ENCODE measurements around the gene ARFGAP3.

ARFGAP3 gene

DNA sequence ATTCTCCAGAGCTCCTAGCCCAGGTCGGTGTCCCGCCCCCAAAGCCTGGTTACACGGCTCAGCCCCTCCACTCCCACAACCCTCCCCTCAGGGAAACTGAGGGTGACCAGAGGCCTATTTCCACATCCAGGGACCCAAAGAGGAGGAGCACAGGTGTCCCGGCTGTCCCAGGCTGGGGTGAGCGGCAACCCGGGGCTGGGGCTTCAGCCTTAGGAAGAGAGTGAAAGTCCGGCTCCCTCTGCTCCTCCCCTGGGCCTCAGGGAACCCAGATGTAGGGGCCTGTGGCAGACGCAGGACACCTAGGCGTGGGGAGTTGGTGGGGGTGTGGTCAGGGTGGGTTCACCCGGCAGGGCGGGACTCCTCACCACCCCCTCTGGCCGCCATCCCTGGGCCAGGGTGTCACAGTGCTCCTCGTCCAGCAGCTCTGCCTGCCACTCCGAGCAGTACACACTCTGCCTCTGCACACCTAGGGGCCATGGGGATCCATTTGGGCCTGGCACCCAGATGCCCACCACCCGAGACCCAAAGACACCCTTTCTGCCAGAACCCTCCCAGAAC, 63.1 kb downstream of the ARFGAP3 start:
- no peaks in the 10 kb centered on the region for H3K9me2 ChIP-seq (replicated peaks; ENCODE audit: insufficient read depth, low read length)
- H3K9ac ChIP-seq (ENCODE audit: low read length), result no peak overlapping the region
- no peaks in the 10 kb centered on the region for H3K9me3 ChIP-seq (replicated peaks; ENCODE audit: insufficient read depth, low read length)
- no peaks in the 10 kb centered on the region for H4K20me1 ChIP-seq (ENCODE audit: insufficient read depth, low read length)
- DNase-seq, result no peak
- H2AFZ ChIP-seq (ENCODE audit: low read length), result no peak overlapping the region
- H3K79me2 ChIP-seq (ENCODE audit: low read length), result no peaks in the 10 kb centered on the region
- no peaks in the 10 kb centered on the region for H3K27me3 ChIP-seq (replicated peaks; ENCODE audit: insufficient read depth, low read length)
- H3K36me3 ChIP-seq (replicated peaks; ENCODE audit: insufficient read depth, low read length), result no peaks in the 10 kb centered on the region
- H3K4me1 ChIP-seq (ENCODE audit: low read length), result no peaks in the 10 kb centered on the region
- H3K4me2 ChIP-seq (ENCODE audit: low read depth, low read length), result no peak overlapping the region
- H3F3A ChIP-seq (ENCODE audit: insufficient read depth, low read length), result no peaks in the 10 kb centered on the region
- no peak overlapping the region for H3K4me3 ChIP-seq (ENCODE audit: low read length)
- no peak for TF ChIP-seq EZH2phosphoT487 (IDR thresholded peaks at IDR 0.05; ENCODE audit: low read length)
- no peak for TF ChIP-seq EZH2 (optimal IDR thresholded peaks at IDR 0.05; ENCODE audit: low read depth, low read length)
- TF ChIP-seq, protein P1, sequence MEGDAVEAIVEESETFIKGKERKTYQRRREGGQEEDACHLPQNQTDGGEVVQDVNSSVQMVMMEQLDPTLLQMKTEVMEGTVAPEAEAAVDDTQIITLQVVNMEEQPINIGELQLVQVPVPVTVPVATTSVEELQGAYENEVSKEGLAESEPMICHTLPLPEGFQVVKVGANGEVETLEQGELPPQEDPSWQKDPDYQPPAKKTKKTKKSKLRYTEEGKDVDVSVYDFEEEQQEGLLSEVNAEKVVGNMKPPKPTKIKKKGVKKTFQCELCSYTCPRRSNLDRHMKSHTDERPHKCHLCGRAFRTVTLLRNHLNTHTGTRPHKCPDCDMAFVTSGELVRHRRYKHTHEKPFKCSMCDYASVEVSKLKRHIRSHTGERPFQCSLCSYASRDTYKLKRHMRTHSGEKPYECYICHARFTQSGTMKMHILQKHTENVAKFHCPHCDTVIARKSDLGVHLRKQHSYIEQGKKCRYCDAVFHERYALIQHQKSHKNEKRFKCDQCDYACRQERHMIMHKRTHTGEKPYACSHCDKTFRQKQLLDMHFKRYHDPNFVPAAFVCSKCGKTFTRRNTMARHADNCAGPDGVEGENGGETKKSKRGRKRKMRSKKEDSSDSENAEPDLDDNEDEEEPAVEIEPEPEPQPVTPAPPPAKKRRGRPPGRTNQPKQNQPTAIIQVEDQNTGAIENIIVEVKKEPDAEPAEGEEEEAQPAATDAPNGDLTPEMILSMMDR (IDR thresholded peaks at IDR 0.05; ENCODE audit: low read length), result no peak
- H3K27ac ChIP-seq (ENCODE audit: low read length), result no peak overlapping the region

DNA sequence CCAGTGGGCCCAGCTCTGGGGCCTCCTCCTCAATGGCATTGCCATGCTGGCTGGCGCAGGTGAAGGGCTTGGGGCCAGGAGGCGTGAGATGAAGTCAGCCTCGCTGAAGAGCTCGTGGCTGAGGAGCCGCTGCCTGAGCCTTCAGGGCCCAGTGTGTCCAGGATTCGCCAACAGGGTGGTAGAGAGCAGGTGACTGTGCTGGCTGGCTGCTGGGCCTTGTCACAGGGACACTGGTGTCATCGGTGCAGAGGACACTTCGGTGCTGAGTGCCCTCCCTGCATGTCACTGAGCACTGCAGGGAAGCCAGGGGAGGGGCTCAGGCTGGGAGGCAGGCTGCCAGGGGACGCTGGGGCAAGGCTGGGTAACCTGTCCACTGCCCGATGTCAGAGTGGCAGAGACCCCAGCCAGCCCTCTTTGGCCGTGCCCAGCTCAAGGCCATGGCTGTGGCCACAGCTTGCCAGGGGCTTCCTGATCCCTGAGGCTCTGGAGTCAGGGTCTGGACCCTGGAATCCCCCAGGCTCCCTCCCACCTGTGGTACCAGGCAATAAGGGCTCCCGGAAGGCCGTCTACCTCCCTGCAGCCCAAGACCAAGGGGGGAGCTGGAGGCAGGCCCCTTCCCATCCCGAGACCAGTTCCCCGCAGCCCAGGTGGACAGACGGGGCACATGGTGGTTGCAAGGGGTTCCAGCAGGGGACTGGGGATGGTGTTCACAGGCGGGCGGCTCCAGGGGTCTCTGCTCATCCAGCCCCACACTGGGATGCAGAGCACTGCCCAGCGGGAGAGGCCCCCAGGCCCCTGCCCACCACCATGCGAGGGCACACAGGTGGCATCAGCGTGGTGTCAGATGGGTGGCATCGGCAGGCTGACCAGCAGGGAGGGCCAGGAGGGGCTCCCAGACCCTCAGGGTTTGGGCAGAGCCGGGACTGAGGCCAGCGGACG, 63.9 kb downstream of the ARFGAP3 start:
- Histone ChIP-seq H3K4me3 (ENCODE audit: low read length) (no peak overlapping the region), H3K27ac (ENCODE audit: low read length) (no peak overlapping the region), H3K9me2 (replicated peaks; ENCODE audit: insufficient read depth, low read length) (no peaks in the 10 kb centered on the region), H2AFZ (ENCODE audit: low read length) (no peak overlapping the region), H3K4me2 (ENCODE audit: low read depth, low read length) (no peak overlapping the region), H3K4me1 (ENCODE audit: low read length) (no peaks in the 10 kb centered on the region), H3K9ac (ENCODE audit: low read length) (no peak overlapping the region), H3K27me3 (replicated peaks; ENCODE audit: insufficient read depth, low read length) (no peaks in the 10 kb centered on the region), H3K79me2 (ENCODE audit: low read length) (no peaks in the 10 kb centered on the region), H4K20me1 (ENCODE audit: insufficient read depth, low read length) (no peaks in the 10 kb centered on the region), H3K9me3 (replicated peaks; ENCODE audit: insufficient read depth, low read length) (no peaks in the 10 kb centered on the region), H3K36me3 (replicated peaks; ENCODE audit: insufficient read depth, low read length) (no peaks in the 10 kb centered on the region), H3F3A (ENCODE audit: insufficient read depth, low read length) (no peaks in the 10 kb centered on the region)
- no peak for DNase-seq
- TF ChIP-seq, protein P1 (IDR thresholded peaks at IDR 0.05; ENCODE audit: low read length), result no peak
- TF ChIP-seq EZH2phosphoT487 (IDR thresholded peaks at IDR 0.05; ENCODE audit: low read length), result no peak
- no peak for TF ChIP-seq EZH2 (optimal IDR thresholded peaks at IDR 0.05; ENCODE audit: low read depth, low read length)

DNA sequence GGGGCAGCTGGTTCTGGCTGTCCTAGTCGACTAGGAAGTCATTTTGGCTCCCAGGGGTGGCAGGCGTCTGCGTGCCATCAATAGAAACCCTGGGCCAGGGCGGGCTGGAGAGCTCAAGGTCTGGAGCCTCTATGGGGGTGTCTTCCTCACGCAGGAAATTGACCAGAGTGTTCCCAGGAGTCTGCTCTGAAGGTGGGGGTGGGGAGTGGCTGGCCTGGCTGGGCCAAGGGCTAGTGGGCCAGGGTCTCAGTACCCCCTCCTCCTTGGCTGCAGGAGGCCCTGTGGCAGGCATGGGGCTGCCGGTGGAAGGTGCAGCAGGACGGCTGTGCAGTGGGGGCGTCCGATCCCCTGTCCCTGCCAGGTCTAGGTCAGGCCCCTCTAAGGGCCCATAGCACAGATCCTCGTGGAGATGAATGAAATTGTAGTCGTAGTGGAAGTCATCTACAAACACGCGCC, 64.6 kb downstream of the ARFGAP3 start:
- Histone ChIP-seq H3F3A (ENCODE audit: insufficient read depth, low read length) (no peaks in the 10 kb centered on the region), H3K4me3 (ENCODE audit: low read length) (no peak overlapping the region), H3K9me2 (replicated peaks; ENCODE audit: insufficient read depth, low read length) (no peaks in the 10 kb centered on the region), H4K20me1 (ENCODE audit: insufficient read depth, low read length) (no peaks in the 10 kb centered on the region), H3K4me1 (ENCODE audit: low read length) (no peaks in the 10 kb centered on the region), H3K27me3 (replicated peaks; ENCODE audit: insufficient read depth, low read length) (no peaks in the 10 kb centered on the region), H3K27ac (ENCODE audit: low read length) (no peak overlapping the region), H3K9ac (ENCODE audit: low read length) (no peak overlapping the region), H3K9me3 (replicated peaks; ENCODE audit: insufficient read depth, low read length) (no peaks in the 10 kb centered on the region), H3K4me2 (ENCODE audit: low read depth, low read length) (no peak overlapping the region), H2AFZ (ENCODE audit: low read length) (no peak overlapping the region), H3K36me3 (replicated peaks; ENCODE audit: insufficient read depth, low read length) (no peaks in the 10 kb centered on the region), H3K79me2 (ENCODE audit: low read length) (no peaks in the 10 kb centered on the region)
- TF ChIP-seq EZH2phosphoT487 (IDR thresholded peaks at IDR 0.05; ENCODE audit: low read length) (no peak), EZH2 (optimal IDR thresholded peaks at IDR 0.05; ENCODE audit: low read depth, low read length) (no peak)
- TF ChIP-seq, protein P1 (IDR thresholded peaks at IDR 0.05; ENCODE audit: low read length), result no peak
- DNase-seq, result no peak

All from MM.1S (cell line).